Stimulated activated CD4-positive, alpha-beta T cell treated with anti-CD3 and anti-CD28 coated beads, Interleukin-12 subunit alpha, Interleukin-12 subunit beta, amount 100 ng/mL, for 48 hours (primary cell): ENCODE results near the gene ASGR1.
A peak's percentile ranks its signal among the peaks of the same experiment; 100 is the strongest.
"Not testable (repeated sequence)": the region's sequence is repeated elsewhere in the genome, so short reads cannot be mapped to it uniquely, and the experiment has no call there.

Source experiments
- DNase-seq, 3 donors: peaks; one replicate each; pipeline ENCODE4 v3.0.0-alpha.2; 2020; ENCODE audit warnings: low read depth in 2 of 3, low spot score in 1 of 3

Gene ASGR1

DNA sequence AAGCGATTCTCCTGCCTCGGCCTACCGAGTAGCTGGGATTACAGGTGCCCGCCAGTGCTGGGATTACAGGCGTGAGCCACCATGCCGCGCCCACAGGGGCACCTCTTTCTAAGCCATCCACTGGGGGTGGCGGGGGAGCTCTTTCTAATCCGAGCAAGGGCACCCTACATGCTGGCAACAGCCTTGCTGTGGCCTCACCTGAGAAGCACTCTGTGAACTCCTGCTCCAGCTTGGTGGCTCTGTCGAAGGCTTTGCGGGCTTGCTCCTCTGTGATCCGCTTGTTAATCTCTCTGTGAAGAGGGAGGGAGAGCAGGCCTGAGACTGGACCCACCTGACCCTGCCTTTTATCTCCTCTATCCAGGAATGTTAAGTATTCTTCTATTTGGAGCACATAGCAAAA is 11.9 kb upstream of the ASGR1 start:
- no peak for DNase-seq

DNA sequence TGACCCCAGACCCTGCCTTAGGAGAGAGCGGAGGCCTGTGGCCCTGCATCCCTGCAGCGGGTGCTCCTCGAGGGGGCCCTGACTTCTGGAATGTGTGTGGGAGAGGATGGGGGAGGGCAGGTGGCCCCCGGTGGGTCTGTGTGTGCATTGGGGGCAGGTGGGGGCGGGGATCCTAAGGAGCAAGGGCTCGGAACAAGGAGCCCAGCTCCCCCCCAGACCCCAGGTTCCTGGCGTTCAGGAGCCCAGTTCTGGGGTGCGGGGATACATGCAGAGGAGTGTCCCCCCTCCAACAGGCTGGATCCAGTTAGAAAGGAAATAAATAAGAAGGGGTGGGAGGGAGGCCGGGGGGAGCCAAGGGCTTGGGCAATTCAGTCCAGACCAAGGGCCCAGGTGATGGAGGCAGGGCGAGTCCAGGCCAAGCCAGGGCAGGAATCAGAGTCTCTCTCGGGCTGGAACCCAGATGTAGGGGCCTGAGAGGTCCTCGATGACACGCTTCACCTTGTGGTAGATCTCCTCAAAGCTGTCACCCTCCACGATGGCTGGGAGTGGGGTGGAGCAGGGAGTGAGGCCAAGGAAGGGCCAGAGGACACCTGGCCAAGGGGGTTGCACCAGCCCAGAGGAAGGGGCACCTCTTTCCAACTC is 11.2 kb upstream of the ASGR1 start:
- no peak for DNase-seq

GRCh38 chr17:7186241-7186640 is 7.1 kb upstream of the ASGR1 start:
- no peak for DNase-seq

DNA sequence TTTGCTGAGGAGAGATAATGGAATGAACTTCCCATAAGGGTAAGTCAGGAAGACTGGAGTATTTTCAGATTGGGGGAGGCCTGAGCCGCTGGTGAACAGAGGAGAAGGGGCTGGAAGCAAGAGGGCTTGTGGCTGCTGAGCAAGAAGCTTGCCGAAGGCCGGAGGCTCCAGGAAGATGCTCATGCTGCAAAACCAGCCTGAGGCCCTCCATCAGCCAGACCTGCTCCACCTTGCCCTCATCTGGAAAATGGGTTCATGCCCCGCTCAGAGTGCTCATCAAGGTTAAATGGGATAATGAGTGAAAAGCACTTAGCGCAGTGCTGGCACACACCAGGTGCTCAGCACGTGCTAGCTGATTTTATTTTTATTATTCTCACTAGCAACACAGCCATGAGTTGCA is 5.5 kb upstream of the ASGR1 start:
- no peak for DNase-seq

DNA sequence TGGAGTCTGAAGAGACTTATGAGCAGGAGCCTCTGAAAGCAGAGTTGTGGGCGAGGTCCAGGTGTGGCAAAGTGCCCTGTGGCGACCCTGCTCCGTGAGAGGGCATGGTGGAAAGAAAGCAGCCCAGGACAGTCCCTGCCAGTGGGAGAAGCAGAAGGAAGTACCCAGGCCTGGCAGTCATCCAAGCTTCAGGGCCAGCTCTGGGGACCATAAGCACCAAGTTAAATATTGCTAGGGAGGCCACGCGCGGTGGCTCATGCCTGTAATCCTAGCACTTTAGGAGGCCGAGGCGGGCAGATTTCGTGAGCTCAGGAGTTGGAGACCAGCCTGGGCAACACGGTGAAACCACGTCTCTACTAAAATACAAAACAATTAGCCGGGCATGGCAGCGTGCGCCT is 4.9 kb upstream of the ASGR1 start:
- no peak for DNase-seq

DNA sequence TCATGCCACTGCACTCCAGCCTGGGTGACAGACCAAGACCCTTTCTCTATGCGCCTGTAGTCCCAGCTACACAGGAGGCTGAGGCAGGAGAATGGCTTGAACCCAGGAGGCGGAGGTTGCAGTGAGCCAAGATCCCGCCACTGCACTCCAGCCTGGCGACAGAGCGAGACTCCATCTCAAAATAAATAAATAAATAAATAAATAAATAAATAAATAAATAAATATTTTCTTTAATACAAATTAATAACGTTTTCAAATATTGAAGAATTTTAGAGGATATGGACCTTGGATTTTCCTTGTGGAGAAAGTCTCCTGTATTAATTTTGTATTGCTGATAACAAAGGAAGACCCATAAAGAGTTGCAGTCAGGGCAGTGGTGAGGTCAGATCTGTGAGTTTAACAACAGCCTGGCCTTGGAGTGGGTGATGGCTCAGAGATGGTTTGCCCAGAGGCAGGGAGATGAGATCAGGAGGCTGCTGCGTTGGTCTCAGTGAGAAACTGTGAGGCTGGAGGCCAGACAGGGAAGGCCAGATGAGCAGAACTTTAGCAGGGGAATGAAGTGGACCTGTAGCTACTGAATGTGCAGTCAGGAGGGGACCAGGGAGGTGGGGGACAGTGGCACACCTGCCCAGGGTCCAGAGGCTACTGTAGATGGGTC is 4.4 kb upstream of the ASGR1 start:
- no peak for DNase-seq

GRCh38 chr17:7182101-7182500 is 2.9 kb upstream of the ASGR1 start:
- DNase-seq = not testable (repeated sequence)

DNA sequence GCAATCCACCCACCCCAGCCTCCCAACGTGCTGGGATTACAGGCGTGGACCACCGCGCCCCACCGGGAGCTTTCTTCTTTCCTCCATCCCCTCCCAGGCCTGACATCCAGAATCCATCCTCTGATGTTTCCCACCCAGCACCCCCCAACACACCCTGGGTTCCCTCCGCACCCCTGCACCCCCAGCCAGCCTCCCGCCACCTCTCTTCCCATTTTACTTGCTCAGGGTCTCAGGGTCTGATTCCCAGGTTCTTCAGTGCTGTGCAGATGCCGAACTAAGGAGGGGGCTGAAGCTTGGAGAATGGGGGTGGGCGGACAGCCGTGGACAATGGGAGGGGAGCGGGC is 225 bp downstream of the ASGR1 start:
- DNase-seq = no peak

DNA sequence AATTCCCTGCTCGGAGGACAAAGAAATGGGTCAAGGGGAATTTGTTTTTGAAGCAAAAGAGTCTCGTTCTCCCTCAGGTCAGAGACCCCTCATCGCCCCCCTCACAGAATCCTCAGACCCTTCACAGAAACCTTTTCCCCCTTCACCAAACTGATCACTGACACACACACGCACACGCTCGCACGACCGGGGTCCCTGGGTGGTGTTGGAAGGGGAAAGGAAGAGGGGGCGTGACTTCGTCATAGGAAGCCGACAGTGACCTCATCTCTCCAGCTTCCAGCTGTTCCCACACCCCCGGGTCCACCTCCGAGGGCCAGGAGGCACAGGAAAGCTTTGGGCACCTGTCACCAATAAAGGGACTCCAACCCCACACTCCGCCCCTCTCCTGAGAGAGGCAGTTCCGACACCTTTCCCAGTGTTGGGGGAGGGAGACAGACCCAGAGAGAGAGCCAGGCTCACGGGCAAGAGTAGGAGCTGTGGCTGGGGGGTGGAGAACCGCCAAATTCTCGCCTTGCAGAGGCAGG is 1.2 kb downstream of the ASGR1 start:
- DNase-seq = no peak

- peak; percentile 37 to 72 (median 52) for DNase-seq
Measured at GRCh38 chr17:7177191-7177953, 1.8 kb downstream of the ASGR1 start.

- no peak for DNase-seq
Measured at GRCh38 chr17:7176841-7177190, 2.4 kb downstream of the ASGR1 start.

- DNase-seq = no peak
Measured at GRCh38 chr17:7176107-7176840, 2.9 kb downstream of the ASGR1 start.

DNA sequence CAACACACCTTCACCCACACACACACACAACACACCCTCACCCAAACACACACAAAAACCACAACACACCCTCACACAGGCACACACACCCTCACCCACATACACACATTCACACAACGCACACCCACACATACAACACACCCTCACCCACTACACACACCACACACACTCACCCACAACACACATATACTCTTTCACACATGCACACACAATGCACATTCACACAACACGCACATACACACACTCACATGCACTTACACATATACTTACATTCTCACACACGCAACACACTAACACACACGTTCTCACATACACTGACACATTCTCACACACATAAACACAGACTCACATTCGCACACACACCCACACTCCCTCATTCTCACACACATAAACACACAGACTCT is 3.8 kb downstream of the ASGR1 start:
- no peak for DNase-seq

DNA sequence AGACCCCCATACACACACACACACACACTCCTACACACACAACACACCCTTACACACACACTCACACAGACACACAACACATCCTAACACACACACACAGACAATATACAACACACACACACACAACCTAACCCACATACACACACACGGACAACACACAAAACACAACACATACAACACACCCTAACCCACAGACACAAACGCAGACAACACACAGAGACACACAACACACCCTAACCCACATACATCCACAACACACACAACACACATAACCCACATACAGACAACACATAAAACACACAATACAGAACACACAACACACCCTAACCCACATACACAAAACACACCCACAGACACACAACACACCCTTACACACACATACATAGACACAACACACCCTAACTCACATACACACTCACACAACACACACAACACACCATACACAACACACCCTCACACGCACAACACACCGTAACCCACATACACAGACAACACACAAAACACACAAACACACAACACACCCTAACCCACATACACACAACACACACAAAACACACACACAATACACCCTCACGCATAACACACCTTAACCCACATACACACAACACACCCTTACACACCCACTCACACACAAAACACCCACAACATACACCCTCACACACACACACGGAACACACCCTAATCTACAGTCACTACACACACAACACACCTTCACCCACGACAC is 4.4 kb downstream of the ASGR1 start:
- no peak for DNase-seq

DNA sequence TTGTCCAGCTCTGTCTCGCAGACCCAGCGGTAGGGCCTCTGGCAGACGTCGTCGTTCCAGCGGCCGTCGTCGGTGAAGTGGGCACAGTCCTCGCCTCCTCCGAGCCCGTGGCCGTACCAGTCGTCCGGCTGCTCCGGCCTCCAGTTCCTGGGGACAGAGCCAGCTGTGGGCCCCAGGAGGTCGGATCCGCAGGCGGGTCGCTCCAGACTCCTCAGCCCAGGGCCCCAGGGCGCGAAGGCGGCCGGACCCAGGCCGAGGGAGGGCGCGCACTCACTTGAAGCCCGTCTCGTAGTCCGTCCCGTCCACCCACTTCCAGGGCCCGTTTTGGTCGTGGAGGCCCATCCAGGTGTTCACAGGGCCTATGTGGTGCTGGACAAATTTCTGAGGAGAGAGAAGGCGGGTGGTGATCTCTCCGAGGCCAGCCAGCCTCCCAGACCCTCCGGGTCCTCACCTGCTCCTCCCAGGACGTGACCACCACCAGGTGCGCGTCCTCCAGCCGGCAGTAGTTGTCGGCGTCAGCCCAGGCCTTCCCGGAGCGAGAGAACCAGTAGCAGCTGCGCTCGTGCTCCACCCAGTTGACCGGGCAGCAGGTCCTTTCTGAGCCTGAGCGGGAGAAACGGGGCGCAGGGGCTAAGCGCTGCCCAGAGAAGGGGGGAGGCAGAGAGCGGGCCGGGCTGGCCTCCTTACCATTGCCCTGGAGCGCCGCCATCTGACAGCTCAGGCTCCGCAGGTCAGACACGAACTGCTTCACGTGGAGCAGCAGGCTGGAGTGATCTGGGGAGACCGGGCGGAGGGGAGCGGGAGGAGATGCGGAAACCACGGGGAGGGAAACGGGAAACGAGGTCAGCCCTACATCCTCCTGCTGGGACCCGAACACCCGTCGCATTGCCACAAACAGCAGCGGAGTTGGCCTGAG is 5.2 kb downstream of the ASGR1 start:
- peak; percentile 22 to 30 (median 28) for DNase-seq

DNA sequence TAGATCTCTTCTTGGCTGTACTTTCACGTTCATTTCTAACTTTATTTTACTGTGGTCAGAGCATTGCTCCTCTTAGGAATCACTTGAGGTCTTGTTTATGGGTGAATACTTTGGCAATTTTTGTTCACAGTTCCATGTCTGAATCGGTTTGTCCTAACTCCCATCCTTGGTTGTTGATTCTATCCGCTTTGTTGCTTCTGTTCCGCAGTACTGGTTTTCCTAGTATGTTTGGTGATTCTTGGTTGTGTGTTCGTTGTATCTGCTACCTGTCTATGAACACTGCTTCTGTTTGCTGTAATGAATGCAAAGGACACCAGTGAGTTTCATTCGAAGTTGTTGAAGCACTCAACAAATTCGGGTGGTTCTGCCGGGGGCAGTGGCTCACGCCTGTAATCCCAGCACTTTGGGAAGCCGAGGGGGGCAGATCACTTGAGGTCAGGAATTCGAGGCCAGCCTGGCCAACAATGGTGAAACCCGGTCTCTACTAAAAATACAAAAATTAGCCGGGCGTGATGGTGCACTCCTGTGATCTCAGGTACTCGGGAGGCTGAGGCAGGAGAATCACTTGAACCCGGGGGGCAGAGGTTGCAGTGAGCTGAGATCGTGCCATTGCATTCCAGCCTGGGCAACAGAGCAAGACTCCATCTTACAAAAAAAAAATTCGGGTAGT is 6.5 kb downstream of the ASGR1 start:
- DNase-seq = not testable (repeated sequence)

DNA sequence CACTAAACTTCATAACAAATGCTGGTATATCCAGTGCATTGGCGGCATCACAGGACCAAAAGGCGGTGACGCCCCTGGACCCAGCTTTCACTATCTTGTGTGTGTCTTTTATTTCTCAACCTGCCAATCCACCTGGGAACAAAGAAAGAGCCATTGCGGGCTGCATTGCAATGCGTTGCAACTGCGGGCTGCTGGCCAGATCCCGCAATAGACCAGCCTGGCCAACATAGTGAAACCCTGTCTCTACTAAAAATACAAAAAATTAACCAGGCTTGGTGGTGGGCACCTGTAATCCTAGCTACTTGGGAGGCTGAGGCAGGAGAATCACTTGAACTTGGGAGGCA is 9.6 kb downstream of the ASGR1 start:
- DNase-seq = not testable (repeated sequence)

DNA sequence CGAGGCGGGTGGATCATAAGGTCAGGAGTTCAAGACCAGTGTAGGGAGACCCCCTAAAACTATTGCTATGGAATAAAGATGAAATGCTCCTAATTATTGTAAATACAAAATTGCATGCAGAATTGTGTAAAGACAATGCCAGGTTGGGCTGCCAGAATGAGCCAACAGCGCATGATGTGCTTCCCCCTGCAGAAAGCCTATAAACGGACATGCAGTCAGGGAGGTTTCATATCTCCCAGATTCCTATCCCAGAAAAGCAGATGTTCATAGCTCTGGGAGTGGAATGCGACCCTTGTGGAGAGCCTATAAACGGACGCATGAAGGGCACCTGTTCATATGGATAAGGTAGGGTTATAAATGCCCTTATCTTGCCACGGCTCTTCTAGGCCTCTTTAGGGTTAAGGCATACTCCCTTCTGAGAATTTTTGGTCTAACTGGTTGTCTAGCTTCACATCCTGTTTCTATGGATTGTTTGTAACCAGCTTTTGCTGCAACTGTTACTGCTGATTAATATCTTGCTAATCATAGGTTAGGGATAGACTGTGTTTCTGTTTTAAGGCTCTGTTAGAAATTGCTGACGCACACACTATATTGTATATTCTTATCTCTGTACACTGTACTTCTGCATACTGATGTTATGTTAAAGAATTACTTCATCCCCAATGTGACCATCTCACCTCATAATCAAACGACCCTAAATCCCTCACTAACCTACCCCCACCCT is 10.2 kb downstream of the ASGR1 start:
- DNase-seq = not testable (repeated sequence)

GRCh38 chr17:7167832-7168231 is 11.3 kb downstream of the ASGR1 start:
- DNase-seq = no peak
